Natural killer cell (primary cell): ENCODE results near the gene MLLT10. TPM values are rescaled to one million over a fixed set of nuclear protein-coding genes. Genes with fewer than 3 reads are reported as not detected.

Source experiments
- ATAC-seq, 3 donors: fragments of 150-1000 bp in 2 of 3; fragments of 200-7000 bp in 1 of 3; cut with Tn5 transposase; 1 replicate in 1 of 3; 2 replicates in 2 of 3; pipeline ENCODE4 v1.10.0; 2021; ENCODE audit warnings: mild to moderate bottlenecking in 2 of 3, moderate library complexity in 2 of 3
- DNase-seq, 2 donors: peaks; one replicate each; pipeline versions ENCODE4 v3.0.0 to v3.0.0-alpha.2; 2013 to 2021; ENCODE audit warnings: mixed read lengths in 1 of 2
- H3K27ac ChIP-seq: one replicate; pipeline ENCODE4 v1.5.1; 2013; ENCODE audit warnings: mild to moderate bottlenecking, low read length
- H3K27me3 ChIP-seq: one replicate; pipeline ENCODE4 v1.6.1; 2013; ENCODE audit warnings: low read length; ENCODE audit not compliant: control insufficient read depth, insufficient read depth
- H3K36me3 ChIP-seq: one replicate; pipeline ENCODE4 v1.6.1; 2013; ENCODE audit warnings: low read length; ENCODE audit not compliant: control insufficient read depth, insufficient read depth
- H3K4me1 ChIP-seq: one replicate; pipeline ENCODE4 v1.6.1; 2013; ENCODE audit warnings: low read length; ENCODE audit not compliant: control insufficient read depth, insufficient read depth
- H3K4me3 ChIP-seq: one replicate; pipeline ENCODE4 v1.5.1; 2013; ENCODE audit warnings: low read length
- H3K9me3 ChIP-seq: one replicate; pipeline ENCODE4 v1.6.1; 2013; ENCODE audit warnings: low read length; ENCODE audit not compliant: control insufficient read depth, insufficient read depth
- H3K27ac Mint-ChIP-seq, 2 donors: one replicate each; pipeline ENCODE4 v1.8.0; 2022; ENCODE audit warnings: mild to moderate bottlenecking in 2 of 2, mixed read lengths in 2 of 2, moderate library complexity in 1 of 2
- H3K27me3 Mint-ChIP-seq, 2 donors: one replicate each; pipeline ENCODE4 v1.8.0; 2022; ENCODE audit warnings: low read depth in 2 of 2, mixed read lengths in 2 of 2
- H3K36me3 Mint-ChIP-seq: one replicate; pipeline ENCODE4 v1.8.0; 2022; ENCODE audit warnings: mixed read lengths
- H3K4me1 Mint-ChIP-seq, 2 donors: one replicate each; pipeline ENCODE4 v1.8.0; 2022; ENCODE audit warnings: mixed read lengths in 2 of 2
- H3K4me3 Mint-ChIP-seq: one replicate; pipeline ENCODE4 v1.8.0; 2022; ENCODE audit warnings: mild to moderate bottlenecking, moderate library complexity, mixed read lengths
- H3K9me3 Mint-ChIP-seq, 2 donors: one replicate each; pipeline ENCODE4 v1.8.0; 2022; ENCODE audit warnings: mixed read lengths in 2 of 2
- WGBS: methylation state at CpG from one replicate; pipeline ENCODE4 v1.1.7; 2013; ENCODE audit warnings: missing lambda C conversion rate; ENCODE audit not compliant: insufficient coverage; 5-methylcytosine and 5-hydroxymethylcytosine counted together
- intact Hi-C: fragments of 100-400 bp; cut with micrococcal nuclease; formaldehyde crosslinking; loops from one replicate; pipeline ENCODE4 v1.14.2; 2022
- total RNA-seq, 4 donors: library from RNA; stranded (reverse); fragments of 120-200 nt in 1 of 4; gene quantifications; one replicate each; pipeline versions ENCODE4 v1.2.3 to v1.2.4, GENCODE V29; 2013 to 2022
- TF ChIP-seq, protein P1 (sequence below): fragments of 200-600 bp; IDR thresholded peaks from one replicate; pipeline ENCODE4 v1.8.0; 2022; ENCODE audit warnings: antibody characterized with exemption

The MLLT10 gene
- total RNA-seq, 3 donors from 2014 or later (not counting 1 experiment from before 2014, with no cell fraction given), result 40.4 to 65.2 (median 60.0) TPM

DNA sequence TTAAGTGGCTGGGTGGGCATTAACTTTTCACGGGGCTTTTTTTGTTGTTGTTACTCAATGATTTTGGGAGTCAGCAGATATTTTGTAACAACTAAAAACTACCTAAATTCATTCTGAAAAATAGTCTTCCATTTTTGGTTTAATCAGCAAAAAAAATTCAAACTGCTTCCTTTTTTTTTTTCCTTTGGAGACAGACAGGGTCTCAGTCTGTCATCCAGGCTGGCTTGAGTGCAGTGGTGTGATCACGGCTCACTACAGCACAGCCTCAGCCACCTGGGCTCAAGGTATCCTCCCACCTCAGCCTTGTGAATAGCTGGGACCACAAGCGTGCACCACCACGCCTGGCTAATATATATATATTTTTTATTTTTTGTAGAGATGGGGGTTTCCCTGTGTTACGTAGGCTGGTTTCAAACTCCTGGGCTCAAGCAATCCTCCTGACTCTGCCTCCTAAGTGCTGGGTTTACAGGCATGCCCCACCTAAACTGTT, 45.0 kb upstream of the MLLT10 start:
- 100% methylated on average over 1 of the region's 5 CpGs for WGBS
- Mint-ChIP-seq H3K4me3 (no peak overlapping the region), H3K27me3 (peaks cover 21 to 46% of the 10 kb centered on the region in 2 donors), H3K27ac (no peak overlapping the region), H3K4me1 (peaks cover 2% of the 10 kb centered on the region in 2 donors), H3K36me3 (no peaks in the 10 kb centered on the region), H3K9me3 (no peaks in the 10 kb centered on the region)
- Histone ChIP-seq H3K36me3 (no peaks in the 10 kb centered on the region), H3K4me1 (peaks cover 3% of the 10 kb centered on the region), H3K9me3 (no peaks in the 10 kb centered on the region), H3K27me3 (peaks cover under 1% of the 10 kb centered on the region), H3K27ac (no peak overlapping the region), H3K4me3 (no peak overlapping the region)
- no peak for ATAC-seq
- intact Hi-C loops, result no loop called here
- no peak for DNase-seq
- TF ChIP-seq, protein P1, sequence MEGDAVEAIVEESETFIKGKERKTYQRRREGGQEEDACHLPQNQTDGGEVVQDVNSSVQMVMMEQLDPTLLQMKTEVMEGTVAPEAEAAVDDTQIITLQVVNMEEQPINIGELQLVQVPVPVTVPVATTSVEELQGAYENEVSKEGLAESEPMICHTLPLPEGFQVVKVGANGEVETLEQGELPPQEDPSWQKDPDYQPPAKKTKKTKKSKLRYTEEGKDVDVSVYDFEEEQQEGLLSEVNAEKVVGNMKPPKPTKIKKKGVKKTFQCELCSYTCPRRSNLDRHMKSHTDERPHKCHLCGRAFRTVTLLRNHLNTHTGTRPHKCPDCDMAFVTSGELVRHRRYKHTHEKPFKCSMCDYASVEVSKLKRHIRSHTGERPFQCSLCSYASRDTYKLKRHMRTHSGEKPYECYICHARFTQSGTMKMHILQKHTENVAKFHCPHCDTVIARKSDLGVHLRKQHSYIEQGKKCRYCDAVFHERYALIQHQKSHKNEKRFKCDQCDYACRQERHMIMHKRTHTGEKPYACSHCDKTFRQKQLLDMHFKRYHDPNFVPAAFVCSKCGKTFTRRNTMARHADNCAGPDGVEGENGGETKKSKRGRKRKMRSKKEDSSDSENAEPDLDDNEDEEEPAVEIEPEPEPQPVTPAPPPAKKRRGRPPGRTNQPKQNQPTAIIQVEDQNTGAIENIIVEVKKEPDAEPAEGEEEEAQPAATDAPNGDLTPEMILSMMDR, result no peak

DNA sequence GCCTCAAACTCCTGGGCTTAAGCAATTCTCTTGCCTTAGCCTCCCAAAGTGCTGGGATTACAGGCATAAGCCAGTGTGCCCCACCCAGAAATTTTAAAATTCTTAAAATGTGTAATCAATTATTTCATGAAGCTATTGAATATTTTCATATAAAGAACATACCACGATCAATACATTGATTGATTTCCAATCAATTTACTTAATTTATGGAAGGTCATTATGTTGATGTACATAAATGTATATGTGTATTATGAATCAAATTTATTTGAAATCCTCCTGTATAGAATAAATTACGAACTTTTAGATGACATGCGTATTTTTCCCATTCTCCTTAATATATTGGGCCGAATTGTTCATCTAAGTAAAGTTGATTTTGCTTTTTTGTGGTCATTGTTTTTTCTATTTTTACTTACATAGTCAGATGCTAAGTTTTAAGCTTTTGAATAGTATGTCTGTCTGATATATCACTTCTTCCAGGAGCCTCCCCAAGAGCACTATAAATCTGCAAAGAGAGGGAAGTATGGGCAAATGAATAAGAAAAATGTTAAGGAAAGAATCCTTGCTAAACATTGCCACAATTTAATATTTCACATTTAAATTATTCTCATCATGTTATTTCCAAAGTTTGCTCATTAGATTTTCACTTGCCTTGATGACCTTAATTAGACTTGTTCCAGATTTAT, 43.9 kb upstream of the MLLT10 start:
- intact Hi-C loops, result loop anchor here (10.0 kb wide), 1 partner anchor 515 kb away; the partner anchor contains the start of gene DNAJC1
- Histone ChIP-seq H3K4me3 (no peak overlapping the region), H3K9me3 (no peaks in the 10 kb centered on the region), H3K4me1 (peaks cover 14% of the 10 kb centered on the region), H3K36me3 (no peaks in the 10 kb centered on the region), H3K27me3 (peaks cover 11% of the 10 kb centered on the region), H3K27ac (no peak overlapping the region)
- Mint-ChIP-seq H3K27ac (no peak overlapping the region), H3K27me3 (peaks cover 28 to 52% of the 10 kb centered on the region in 2 donors), H3K9me3 (no peaks in the 10 kb centered on the region), H3K4me1 (peaks cover 9% of the 10 kb centered on the region in 2 donors), H3K36me3 (no peaks in the 10 kb centered on the region), H3K4me3 (no peak overlapping the region)
- TF ChIP-seq, protein P1, result no peak
- no peak for ATAC-seq
- DNase-seq, result no peak
- no CpG with 5 or more reads among the region's 4 CpGs for WGBS

DNA sequence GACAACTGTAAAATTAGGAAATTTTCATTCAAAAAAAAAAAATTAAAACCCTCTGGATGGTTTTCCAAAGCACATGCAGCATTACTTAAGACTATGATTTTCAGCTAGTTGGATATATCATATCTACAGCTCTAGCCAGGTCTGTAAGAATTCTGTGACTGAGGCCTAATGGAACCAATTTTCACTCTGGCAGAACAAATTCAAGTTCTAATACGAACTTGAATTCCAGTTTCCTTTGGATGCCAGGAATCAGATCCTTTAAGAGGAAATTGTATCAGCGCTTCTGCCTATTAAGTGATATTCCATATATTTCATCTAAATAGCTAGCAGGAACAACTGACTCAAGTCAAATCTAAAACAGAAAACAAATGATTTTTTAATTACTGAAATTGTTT, 43.3 kb upstream of the MLLT10 start:
- no peaks in the 10 kb centered on the region for H3K36me3 ChIP-seq
- Mint-ChIP-seq H3K4me3 (no peak overlapping the region), H3K27ac (no peak overlapping the region), H3K9me3 (no peaks in the 10 kb centered on the region), H3K27me3 (peaks cover 31 to 57% of the 10 kb centered on the region in 2 donors), H3K36me3 (no peaks in the 10 kb centered on the region), H3K4me1 (peaks cover 13 to 14% of the 10 kb centered on the region in 2 donors)
- no peaks in the 10 kb centered on the region for H3K9me3 ChIP-seq
- ATAC-seq, result no peak
- H3K27ac ChIP-seq, result no peak overlapping the region
- H3K27me3 ChIP-seq, result peaks cover 14% of the 10 kb centered on the region
- peaks cover 18% of the 10 kb centered on the region for H3K4me1 ChIP-seq
- TF ChIP-seq, protein P1, result no peak
- intact Hi-C loops, result loop anchor here (10.0 kb wide), 1 partner anchor 514 kb away; the partner anchor contains the start of gene DNAJC1
- WGBS, result 96% methylated on average over 2 of the region's 2 CpGs
- no peak overlapping the region for H3K4me3 ChIP-seq
- DNase-seq, result no peak
